Large intestine (tissue), 3 donors: ENCODE results near the gene ARL14EP. TPM values are rescaled to one million over a fixed set of nuclear protein-coding genes. Genes with fewer than 3 reads are reported as not detected.

Experiments used
- DNase-seq, 2 donors: peaks; one replicate each; pipeline versions ENCODE4 v3.0.0 to v3.0.0-alpha.2; 2013
- H3K27ac ChIP-seq: one replicate; pipeline ENCODE4 v1.5.1; 2013; ENCODE audit warnings: low read length
- H3K27me3 ChIP-seq: 2 replicates; pipeline ENCODE4 v1.6.1; 2013; ENCODE audit warnings: low read length; ENCODE audit not compliant: control insufficient read depth, insufficient read depth
- H3K36me3 ChIP-seq: 2 replicates; pipeline ENCODE4 v1.6.1; 2013; ENCODE audit warnings: low read length; ENCODE audit not compliant: control insufficient read depth, insufficient read depth
- H3K4me1 ChIP-seq: one replicate; pipeline ENCODE4 v1.6.1; 2013; ENCODE audit warnings: low read length; ENCODE audit not compliant: control insufficient read depth, insufficient read depth
- H3K4me3 ChIP-seq: one replicate; pipeline ENCODE4 v1.5.1; 2013; ENCODE audit warnings: low read length
- H3K9me3 ChIP-seq: one replicate; pipeline ENCODE4 v1.6.1; 2013; ENCODE audit warnings: mild to moderate bottlenecking, low read depth, low read length, moderate library complexity; ENCODE audit not compliant: control insufficient read depth
- WGBS: methylation state at CpG from one replicate; pipeline ENCODE4 v1.1.5; 2013; ENCODE audit warnings: low lambda C conversion rate; ENCODE audit not compliant: insufficient coverage; 5-methylcytosine and 5-hydroxymethylcytosine counted together
- polyA plus RNA-seq: library from polyadenylated mRNA; unstranded; fragments of 120-200 nt; gene quantifications from one replicate; pipeline ENCODE4 v1.2.1, GENCODE V29; 2013

Gene ARL14EP
- polyA plus RNA-seq, 1 donor: 26.3 TPM

GRCh38 chr11:30348035-30348434, 25.1 kb downstream of the ARL14EP start:
- no peak overlapping the region for H3K4me3 ChIP-seq
- no peaks in the 10 kb centered on the region for H3K4me1 ChIP-seq
- no peak for DNase-seq
- H3K9me3 ChIP-seq: no peaks in the 10 kb centered on the region
- no peaks in the 10 kb centered on the region for H3K36me3 ChIP-seq
- no peak overlapping the region for H3K27ac ChIP-seq
- peaks cover 2% of the 10 kb centered on the region for H3K27me3 ChIP-seq

- H3K36me3 ChIP-seq: no peaks in the 10 kb centered on the region
- WGBS: 80% methylated on average over 1 of the region's 3 CpGs
- no peaks in the 10 kb centered on the region for H3K4me1 ChIP-seq
- no peaks in the 10 kb centered on the region for H3K9me3 ChIP-seq
- DNase-seq: no peak
- H3K27ac ChIP-seq: no peak overlapping the region
- H3K27me3 ChIP-seq: peaks cover 2% of the 10 kb centered on the region
- H3K4me3 ChIP-seq: no peak overlapping the region
These were observed 27.0 kb downstream of the ARL14EP start for GRCh38 chr11:30349885-30350284.

GRCh38 chr11:30350384-30350783, 27.5 kb downstream of the ARL14EP start:
- Histone ChIP-seq H3K4me3 (no peak overlapping the region), H3K9me3 (no peaks in the 10 kb centered on the region), H3K36me3 (no peaks in the 10 kb centered on the region), H3K27me3 (peaks cover 2% of the 10 kb centered on the region), H3K27ac (no peak overlapping the region), H3K4me1 (no peaks in the 10 kb centered on the region)
- WGBS: no CpG with 5 or more reads among the region's 3 CpGs
- no peak for DNase-seq

GRCh38 chr11:30351061-30351460, 28.2 kb downstream of the ARL14EP start:
- H3K4me3 ChIP-seq: no peak overlapping the region
- no peaks in the 10 kb centered on the region for H3K4me1 ChIP-seq
- H3K27me3 ChIP-seq: peaks cover 2% of the 10 kb centered on the region
- whole genome bisulfite sequencing: no CpG with 5 or more reads among the region's 5 CpGs
- H3K36me3 ChIP-seq: no peaks in the 10 kb centered on the region
- no peak for DNase-seq
- no peak overlapping the region for H3K27ac ChIP-seq
- no peaks in the 10 kb centered on the region for H3K9me3 ChIP-seq

- Histone ChIP-seq H3K27me3 (peaks cover 2% of the 10 kb centered on the region), H3K9me3 (no peaks in the 10 kb centered on the region), H3K4me1 (no peaks in the 10 kb centered on the region), H3K36me3 (no peaks in the 10 kb centered on the region), H3K4me3 (no peak overlapping the region), H3K27ac (no peak overlapping the region)
- no peak for DNase-seq
- WGBS: 82% methylated on average over 2 of the region's 4 CpGs
These were observed 33.5 kb downstream of the ARL14EP start for GRCh38 chr11:30356391-30356790.

GRCh38 chr11:30357872-30358271, 35.0 kb downstream of the ARL14EP start:
- Histone ChIP-seq H3K27me3 (no peaks in the 10 kb centered on the region), H3K36me3 (no peaks in the 10 kb centered on the region), H3K4me3 (no peak overlapping the region), H3K9me3 (no peaks in the 10 kb centered on the region), H3K4me1 (no peaks in the 10 kb centered on the region), H3K27ac (no peak overlapping the region)
- DNase-seq: no peak
- WGBS: no CpG with 5 or more reads among the region's 1 CpG

- H3K27me3 ChIP-seq: no peaks in the 10 kb centered on the region
- DNase-seq: no peak
- WGBS: 100% methylated on average over 1 of the region's 2 CpGs
- no peak overlapping the region for H3K27ac ChIP-seq
- H3K9me3 ChIP-seq: no peaks in the 10 kb centered on the region
- no peaks in the 10 kb centered on the region for H3K4me1 ChIP-seq
- H3K36me3 ChIP-seq: no peaks in the 10 kb centered on the region
- H3K4me3 ChIP-seq: no peak overlapping the region
These were observed 35.6 kb downstream of the ARL14EP start for GRCh38 chr11:30358536-30358935.

GRCh38 chr11:30360741-30361140, 37.8 kb downstream of the ARL14EP start:
- DNase-seq: no peak
- Histone ChIP-seq H3K36me3 (no peaks in the 10 kb centered on the region), H3K27ac (no peak overlapping the region), H3K4me1 (no peaks in the 10 kb centered on the region), H3K27me3 (no peaks in the 10 kb centered on the region), H3K4me3 (no peak overlapping the region), H3K9me3 (no peaks in the 10 kb centered on the region)

- Histone ChIP-seq H3K4me1 (no peaks in the 10 kb centered on the region), H3K27ac (no peak overlapping the region), H3K9me3 (no peaks in the 10 kb centered on the region), H3K36me3 (no peaks in the 10 kb centered on the region), H3K4me3 (no peak overlapping the region), H3K27me3 (no peaks in the 10 kb centered on the region)
- no CpG with 5 or more reads among the region's 7 CpGs for WGBS
- no peak for DNase-seq
These were observed 41.4 kb downstream of the ARL14EP start for GRCh38 chr11:30364139-30364836.

- H3K4me3 ChIP-seq: no peak overlapping the region
- no peaks in the 10 kb centered on the region for H3K27me3 ChIP-seq
- no peaks in the 10 kb centered on the region for H3K36me3 ChIP-seq
- 70% methylated on average over 3 of the region's 9 CpGs for WGBS
- no peaks in the 10 kb centered on the region for H3K4me1 ChIP-seq
- no peak for DNase-seq
- H3K9me3 ChIP-seq: no peaks in the 10 kb centered on the region
- no peak overlapping the region for H3K27ac ChIP-seq
These were observed 42.1 kb downstream of the ARL14EP start for GRCh38 chr11:30364837-30365482.
